D341Med (cell line): ENCODE data around the gene SLC1A2.
A peak's percentile ranks its signal among the peaks of the same experiment; 100 is the strongest.

Source experiments
- DNase-seq: peaks from one replicate; pipeline ENCODE4 v3.0.0; 2012; ENCODE audit warnings: low spot score

SLC1A2 gene

GRCh38 chr11:35302398-35302797 is 117.0 kb downstream of the SLC1A2 start:
- no peak for DNase-seq

GRCh38 chr11:35298369-35298768 is 121.0 kb downstream of the SLC1A2 start:
- no peak for DNase-seq

- no peak for DNase-seq
Observed at GRCh38 chr11:35295751-35296150, 123.6 kb downstream of the SLC1A2 start.

GRCh38 chr11:35293699-35294098 is 125.7 kb downstream of the SLC1A2 start:
- DNase-seq = no peak

- DNase-seq = no peak
Observed at GRCh38 chr11:35293035-35293434, 126.3 kb downstream of the SLC1A2 start.

- no peak for DNase-seq
Observed at GRCh38 chr11:35292279-35292678, 127.1 kb downstream of the SLC1A2 start.

- no peak for DNase-seq
Observed at GRCh38 chr11:35290876-35291275, 128.5 kb downstream of the SLC1A2 start.

- no peak for DNase-seq
Observed at GRCh38 chr11:35289821-35290220, 129.5 kb downstream of the SLC1A2 start.

- no peak for DNase-seq
Observed at GRCh38 chr11:35288817-35289541, 130.4 kb downstream of the SLC1A2 start.

GRCh38 chr11:35288309-35288708 is 131.0 kb downstream of the SLC1A2 start:
- DNase-seq = no peak

GRCh38 chr11:35287344-35287890 is 131.9 kb downstream of the SLC1A2 start:
- DNase-seq = no peak

- no peak for DNase-seq
Observed at GRCh38 chr11:35286126-35286525, 133.2 kb downstream of the SLC1A2 start.

- DNase-seq = no peak
Observed at GRCh38 chr11:35285471-35285870, 133.9 kb downstream of the SLC1A2 start.

GRCh38 chr11:35282221-35282882 is 137.0 kb downstream of the SLC1A2 start:
- no peak for DNase-seq

GRCh38 chr11:35281169-35281688 is 138.1 kb downstream of the SLC1A2 start:
- no peak for DNase-seq

GRCh38 chr11:35280727-35281126 is 138.6 kb downstream of the SLC1A2 start:
- DNase-seq = no peak

GRCh38 chr11:35277827-35278226 is 141.5 kb downstream of the SLC1A2 start:
- no peak for DNase-seq

- no peak for DNase-seq
Observed at GRCh38 chr11:35276396-35277145, 142.8 kb downstream of the SLC1A2 start.

GRCh38 chr11:35275786-35276170 is 143.6 kb downstream of the SLC1A2 start:
- no peak for DNase-seq

GRCh38 chr11:35274909-35275785 is 144.2 kb downstream of the SLC1A2 start:
- DNase-seq = peak; percentile 34

- DNase-seq = no peak
Observed at GRCh38 chr11:35272391-35272902, 146.9 kb downstream of the SLC1A2 start.
